K562 (cell line): Measurements from ENCODE around the gene BICDL1.

ENCODE experiments used
- FOSL1 ChIP-seq: fragments of 200-800 bp; sonication (Bioruptor generic); conservative IDR thresholded peaks from 2 replicates; pipeline ENCODE4 v1.6.1; 2016; ENCODE audit warnings: missing genetic modification characterization, missing compliant biosample characterization
- NFRKB ChIP-seq: fragments of 450-650 bp; IDR thresholded peaks from 2 replicates; pipeline ENCODE4 v1.6.1; 2016; ENCODE audit warnings: low read depth
- NR2C2 ChIP-seq, 2 experiments: fragments of 200-800 bp in 1 of 2; sonication (Bioruptor generic) in 1 of 2; sonication (generic) in 1 of 2; formaldehyde crosslinking in 1 of 2; IDR thresholded peaks; 2 replicates each; pipeline versions ENCODE4 v1.6.1 to v1.8.0; 2016 to 2022; ENCODE audit warnings: mild to moderate bottlenecking in 1 of 2, missing compliant biosample characterization in 1 of 2, missing genetic modification characterization in 1 of 2, missing genetic modification reagents in 1 of 2
- RAD21 ChIP-seq, 2 experiments: fragments of 250-450 bp in 1 of 2; fragments of 450-650 bp in 1 of 2; sonication (Bioruptor Pico) in 1 of 2; formaldehyde crosslinking in 1 of 2; IDR thresholded peaks in 1 of 2; conservative IDR thresholded peaks in 1 of 2; 2 replicates each; pipeline versions ENCODE4 v1.4.0 to v1.8.0; 2020 to 2022; ENCODE audit warnings: mild to moderate bottlenecking in 2 of 2, moderate library complexity in 1 of 2
- SLC30A9 ChIP-seq: fragments of 250-450 bp; sonication (Bioruptor Pico); IDR thresholded peaks from 2 replicates; pipeline ENCODE4 v1.8.0; 2022; ENCODE audit warnings: mild to moderate bottlenecking, moderate library complexity
- SMARCA4 ChIP-seq: fragments of 450-650 bp; IDR thresholded peaks from 2 replicates; pipeline ENCODE4 v1.6.1; 2016
- SMC3 ChIP-seq: conservative IDR thresholded peaks from 2 replicates; pipeline ENCODE4 v1.6.1; 2011; ENCODE audit warnings: low read depth, low read length, improper control_type of control experiment; ENCODE audit not compliant: insufficient read depth
- ZC3H4 ChIP-seq: sonication (generic); formaldehyde crosslinking; IDR thresholded peaks from 2 replicates; pipeline ENCODE4 v1.9.0; 2021; ENCODE audit warnings: missing genetic modification reagents, borderline replicate concordance
- ZNF431 ChIP-seq: sonication (generic); formaldehyde crosslinking; IDR thresholded peaks from 2 replicates; pipeline ENCODE4 v1.8.0; 2022; ENCODE audit warnings: mild to moderate bottlenecking, missing genetic modification reagents
- TF ChIP-seq, protein P1 (sequence below), 3 experiments: IDR thresholded peaks in 2 of 3; conservative IDR thresholded peaks in 1 of 3; 2 replicates each; pipeline ENCODE4 v1.5.1; 2011 to 2012; ENCODE audit warnings: low read length in 3 of 3, mild to moderate bottlenecking in 3 of 3, control low read depth in 2 of 3, improper control_type of control experiment in 1 of 3, inconsistent platforms in 1 of 3, low read depth in 1 of 3, mixed read lengths in 1 of 3, moderate library complexity in 1 of 3; ENCODE audit not compliant: insufficient read depth in 2 of 3
- TF ChIP-seq, protein P2 (sequence below), 2 experiments: fragments of 450-650 bp; IDR thresholded peaks; 2 replicates each; pipeline ENCODE4 v1.6.1; 2018; ENCODE audit warnings: mild to moderate bottlenecking in 2 of 2, low read depth in 1 of 2; ENCODE audit not compliant: partially characterized antibody in 2 of 2
- TF ChIP-seq, protein P3 (sequence below), 2 experiments: fragments of 450-650 bp; conservative IDR thresholded peaks; 2 replicates each; pipeline ENCODE4 v1.6.1; 2017; ENCODE audit warnings: mild to moderate bottlenecking in 2 of 2, moderate library complexity in 2 of 2

DNA sequence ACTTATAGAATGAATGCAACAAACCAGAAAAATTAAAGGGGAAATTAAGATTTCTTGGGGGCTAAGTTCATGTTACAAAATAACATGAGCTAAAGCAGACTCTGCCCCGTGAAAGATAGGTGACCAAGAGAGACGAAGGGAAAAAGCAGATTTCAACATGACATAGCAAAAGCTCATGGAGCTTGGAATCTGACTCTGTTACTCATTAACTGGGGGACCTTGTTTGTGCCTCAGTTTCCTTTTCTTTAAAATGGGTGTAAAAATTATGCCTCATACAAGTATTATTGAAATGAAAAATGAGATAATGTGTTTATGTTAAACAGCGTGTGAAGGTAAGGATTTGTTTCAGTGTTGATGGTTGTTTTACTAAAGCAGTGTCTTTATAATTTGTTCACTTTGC is 11.5 kb downstream of the BICDL1 start:
- TF ChIP-seq, protein P1, sequence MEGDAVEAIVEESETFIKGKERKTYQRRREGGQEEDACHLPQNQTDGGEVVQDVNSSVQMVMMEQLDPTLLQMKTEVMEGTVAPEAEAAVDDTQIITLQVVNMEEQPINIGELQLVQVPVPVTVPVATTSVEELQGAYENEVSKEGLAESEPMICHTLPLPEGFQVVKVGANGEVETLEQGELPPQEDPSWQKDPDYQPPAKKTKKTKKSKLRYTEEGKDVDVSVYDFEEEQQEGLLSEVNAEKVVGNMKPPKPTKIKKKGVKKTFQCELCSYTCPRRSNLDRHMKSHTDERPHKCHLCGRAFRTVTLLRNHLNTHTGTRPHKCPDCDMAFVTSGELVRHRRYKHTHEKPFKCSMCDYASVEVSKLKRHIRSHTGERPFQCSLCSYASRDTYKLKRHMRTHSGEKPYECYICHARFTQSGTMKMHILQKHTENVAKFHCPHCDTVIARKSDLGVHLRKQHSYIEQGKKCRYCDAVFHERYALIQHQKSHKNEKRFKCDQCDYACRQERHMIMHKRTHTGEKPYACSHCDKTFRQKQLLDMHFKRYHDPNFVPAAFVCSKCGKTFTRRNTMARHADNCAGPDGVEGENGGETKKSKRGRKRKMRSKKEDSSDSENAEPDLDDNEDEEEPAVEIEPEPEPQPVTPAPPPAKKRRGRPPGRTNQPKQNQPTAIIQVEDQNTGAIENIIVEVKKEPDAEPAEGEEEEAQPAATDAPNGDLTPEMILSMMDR (IDR thresholded peaks at IDR 0.05 in 2 of 3, conservative IDR thresholded peaks at IDR 0.05 in 1 of 3; ENCODE audit: insufficient read depth in 2 of 3, low read depth in 1 of 3, low read length in 3 of 3): no peak
- TF ChIP-seq NR2C2 (CRISPR knock-in tag; IDR thresholded peaks at IDR 0.05) (no peak), NR2C2 (tag; IDR thresholded peaks at IDR 0.05) (no peak), SLC30A9 (CRISPR knock-in tag) (no peak), ZC3H4 (CRISPR knock-in tag) (no peak), RAD21 (CRISPR knock-in tag; conservative IDR thresholded peaks at IDR 0.05 in 1 of 2, IDR thresholded peaks at IDR 0.05 in 1 of 2) (no peak), SMC3 (no peak), SMARCA4 (no peak), NFRKB (no peak), ZNF431 (no peak), FOSL1 (tag) (no peak)
- TF ChIP-seq, protein P2, sequence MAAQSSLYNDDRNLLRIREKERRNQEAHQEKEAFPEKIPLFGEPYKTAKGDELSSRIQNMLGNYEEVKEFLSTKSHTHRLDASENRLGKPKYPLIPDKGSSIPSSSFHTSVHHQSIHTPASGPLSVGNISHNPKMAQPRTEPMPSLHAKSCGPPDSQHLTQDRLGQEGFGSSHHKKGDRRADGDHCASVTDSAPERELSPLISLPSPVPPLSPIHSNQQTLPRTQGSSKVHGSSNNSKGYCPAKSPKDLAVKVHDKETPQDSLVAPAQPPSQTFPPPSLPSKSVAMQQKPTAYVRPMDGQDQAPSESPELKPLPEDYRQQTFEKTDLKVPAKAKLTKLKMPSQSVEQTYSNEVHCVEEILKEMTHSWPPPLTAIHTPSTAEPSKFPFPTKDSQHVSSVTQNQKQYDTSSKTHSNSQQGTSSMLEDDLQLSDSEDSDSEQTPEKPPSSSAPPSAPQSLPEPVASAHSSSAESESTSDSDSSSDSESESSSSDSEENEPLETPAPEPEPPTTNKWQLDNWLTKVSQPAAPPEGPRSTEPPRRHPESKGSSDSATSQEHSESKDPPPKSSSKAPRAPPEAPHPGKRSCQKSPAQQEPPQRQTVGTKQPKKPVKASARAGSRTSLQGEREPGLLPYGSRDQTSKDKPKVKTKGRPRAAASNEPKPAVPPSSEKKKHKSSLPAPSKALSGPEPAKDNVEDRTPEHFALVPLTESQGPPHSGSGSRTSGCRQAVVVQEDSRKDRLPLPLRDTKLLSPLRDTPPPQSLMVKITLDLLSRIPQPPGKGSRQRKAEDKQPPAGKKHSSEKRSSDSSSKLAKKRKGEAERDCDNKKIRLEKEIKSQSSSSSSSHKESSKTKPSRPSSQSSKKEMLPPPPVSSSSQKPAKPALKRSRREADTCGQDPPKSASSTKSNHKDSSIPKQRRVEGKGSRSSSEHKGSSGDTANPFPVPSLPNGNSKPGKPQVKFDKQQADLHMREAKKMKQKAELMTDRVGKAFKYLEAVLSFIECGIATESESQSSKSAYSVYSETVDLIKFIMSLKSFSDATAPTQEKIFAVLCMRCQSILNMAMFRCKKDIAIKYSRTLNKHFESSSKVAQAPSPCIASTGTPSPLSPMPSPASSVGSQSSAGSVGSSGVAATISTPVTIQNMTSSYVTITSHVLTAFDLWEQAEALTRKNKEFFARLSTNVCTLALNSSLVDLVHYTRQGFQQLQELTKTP (IDR thresholded peaks at IDR 0.05; ENCODE audit: low read depth in 1 of 2, partially characterized antibody in 2 of 2): no peak
- TF ChIP-seq, protein P3, sequence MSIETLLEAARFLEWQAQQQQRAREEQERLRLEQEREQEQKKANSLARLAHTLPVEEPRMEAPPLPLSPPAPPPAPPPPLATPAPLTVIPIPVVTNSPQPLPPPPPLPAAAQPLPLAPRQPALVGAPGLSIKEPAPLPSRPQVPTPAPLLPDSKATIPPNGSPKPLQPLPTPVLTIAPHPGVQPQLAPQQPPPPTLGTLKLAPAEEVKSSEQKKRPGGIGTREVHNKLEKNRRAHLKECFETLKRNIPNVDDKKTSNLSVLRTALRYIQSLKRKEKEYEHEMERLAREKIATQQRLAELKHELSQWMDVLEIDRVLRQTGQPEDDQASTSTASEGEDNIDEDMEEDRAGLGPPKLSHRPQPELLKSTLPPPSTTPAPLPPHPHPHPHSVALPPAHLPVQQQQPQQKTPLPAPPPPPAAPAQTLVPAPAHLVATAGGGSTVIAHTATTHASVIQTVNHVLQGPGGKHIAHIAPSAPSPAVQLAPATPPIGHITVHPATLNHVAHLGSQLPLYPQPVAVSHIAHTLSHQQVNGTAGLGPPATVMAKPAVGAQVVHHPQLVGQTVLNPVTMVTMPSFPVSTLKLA (conservative IDR thresholded peaks at IDR 0.05): no peak
